ENCODE data around the gene JAM3. TPM values are rescaled to one million over a fixed set of nuclear protein-coding genes. Genes with fewer than 3 reads are reported as not detected.

JAM3 gene
- total and polyA plus RNA-seq, 9 of the 15 experiments (the other 6 are each of a cell fraction or from before 2014, with no cell fraction given): 0.22 to 0.76 (median 0.40) TPM

GRCh38 chr11:134068829-134069425 lies at the start of gene JAM3 (continued):
- TF ChIP-seq, protein P1, sequence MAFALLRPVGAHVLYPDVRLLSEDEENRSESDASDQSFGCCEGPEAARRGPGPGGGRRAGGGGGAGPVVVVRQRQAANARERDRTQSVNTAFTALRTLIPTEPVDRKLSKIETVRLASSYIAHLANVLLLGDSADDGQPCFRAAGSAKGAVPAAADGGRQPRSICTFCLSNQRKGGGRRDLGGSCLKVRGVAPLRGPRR (CRISPR knock-in tag; IDR thresholded peaks at IDR 0.05): no peak
- no peak for TF ChIP-seq EZH2 (IDR thresholded peaks at IDR 0.05; ENCODE audit: borderline replicate concordance, low read depth, low read length)
- no peak for TF ChIP-seq ASH1L (IDR thresholded peaks at IDR 0.05; ENCODE audit: borderline replicate concordance, low read depth, partially characterized antibody)
- TF ChIP-seq BMI1 (IDR thresholded peaks at IDR 0.05; ENCODE audit: low read length): peak; percentile 76
- no peak for TF ChIP-seq TEAD2 (tag; IDR thresholded peaks at IDR 0.05)
- no peak for TF ChIP-seq LEF1 (IDR thresholded peaks at IDR 0.05)
- TF ChIP-seq JUNB (CRISPR knock-in tag; conservative IDR thresholded peaks at IDR 0.05): no peak
- TF ChIP-seq EGR1 (conservative IDR thresholded peaks at IDR 0.05): no peak
- peak; percentile 57 for TF ChIP-seq RBFOX2 (IDR thresholded peaks at IDR 0.05; ENCODE audit: low read depth, low read length)
- no peak for TF ChIP-seq BRD9 (IDR thresholded peaks at IDR 0.05; ENCODE audit: low read depth, partially characterized antibody)
- no peak for TF ChIP-seq TCF3 (CRISPR knock-in tag; IDR thresholded peaks at IDR 0.05)
- TF ChIP-seq CTBP1 (IDR thresholded peaks at IDR 0.05; ENCODE audit: borderline replicate concordance): peak; percentile 95
- TF ChIP-seq ZBTB9 (CRISPR knock-in tag; IDR thresholded peaks at IDR 0.05): no peak
- no peak for TF ChIP-seq ZNF766 (CRISPR knock-in tag; conservative IDR thresholded peaks at IDR 0.05)
- no peak for TF ChIP-seq ZNF277 (CRISPR knock-in tag; IDR thresholded peaks at IDR 0.05; ENCODE audit: borderline replicate concordance)
- TF ChIP-seq POU5F1 (IDR thresholded peaks at IDR 0.05; ENCODE audit: borderline replicate concordance, low read depth, low read length, partially characterized antibody): no peak
- TF ChIP-seq, protein P2, sequence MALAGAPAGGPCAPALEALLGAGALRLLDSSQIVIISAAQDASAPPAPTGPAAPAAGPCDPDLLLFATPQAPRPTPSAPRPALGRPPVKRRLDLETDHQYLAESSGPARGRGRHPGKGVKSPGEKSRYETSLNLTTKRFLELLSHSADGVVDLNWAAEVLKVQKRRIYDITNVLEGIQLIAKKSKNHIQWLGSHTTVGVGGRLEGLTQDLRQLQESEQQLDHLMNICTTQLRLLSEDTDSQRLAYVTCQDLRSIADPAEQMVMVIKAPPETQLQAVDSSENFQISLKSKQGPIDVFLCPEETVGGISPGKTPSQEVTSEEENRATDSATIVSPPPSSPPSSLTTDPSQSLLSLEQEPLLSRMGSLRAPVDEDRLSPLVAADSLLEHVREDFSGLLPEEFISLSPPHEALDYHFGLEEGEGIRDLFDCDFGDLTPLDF (CRISPR knock-in tag; IDR thresholded peaks at IDR 0.05): no peak
- TF ChIP-seq CSDE1 (IDR thresholded peaks at IDR 0.05): peak in 1 of 2 experiments; percentile 91; a peak in 2 of 4 replicates
- TF ChIP-seq NCOA1 (IDR thresholded peaks at IDR 0.05; ENCODE audit: low read depth): no peak
- no peak for TF ChIP-seq HCFC1 (IDR thresholded peaks at IDR 0.05; ENCODE audit: low read depth, low read length)
- TF ChIP-seq ZNF785 (CRISPR knock-in tag; IDR thresholded peaks at IDR 0.05): no peak
- no peak for TF ChIP-seq CHD4 (IDR thresholded peaks at IDR 0.05; ENCODE audit: insufficient read depth, insufficient replicate concordance, low read depth, low read length, poor library complexity, severe bottlenecking)
- no peak for TF ChIP-seq ZNF551 (CRISPR knock-in tag; IDR thresholded peaks at IDR 0.05)
- TF ChIP-seq SMAD2 (IDR thresholded peaks at IDR 0.05; ENCODE audit: low read depth, low read length): no peak
- no peak for TF ChIP-seq PKNOX1 (IDR thresholded peaks at IDR 0.05)
- no peak for TF ChIP-seq ZNF121 (CRISPR knock-in tag; conservative IDR thresholded peaks at IDR 0.05)
